ENCODE results near the gene ABCB11. TPM values are rescaled to one million over a fixed set of nuclear protein-coding genes. Genes with fewer than 3 reads are reported as not detected.

Gene ABCB11
- total RNA-seq, 1 experiment from 2014 or later, result 0.12 TPM

- H3K27ac ChIP-seq (ENCODE audit: low read depth, low read length), result no peak overlapping the region
These were observed 52.7 kb downstream of the ABCB11 start for GRCh38 chr2:168978461-168978861.

GRCh38 chr2:168977608-168978007 is 53.5 kb downstream of the ABCB11 start:
- Histone ChIP-seq H4K20me1 (ENCODE audit: insufficient read depth) (no peaks in the 10 kb centered on the region), H3K79me2 (ENCODE audit: insufficient read depth, low read length) (no peaks in the 10 kb centered on the region), H3K27ac (ENCODE audit: low read depth, low read length) (no peak overlapping the region), H3K27me3 (ENCODE audit: insufficient read depth, low read length) (no peaks in the 10 kb centered on the region), H3K4me3 (replicated peaks in 1 of 2; ENCODE audit: low read depth in 1 of 2, low read length in 2 of 2) (no peak overlapping the region), H3K4me1 (ENCODE audit: control insufficient read depth in 1 of 2, insufficient read depth in 2 of 2, low read length in 2 of 2) (0 out of 4 replicates have a peak, but pooled peaks cover 0 to 4% of the 10 kb centered on the region in 2 experiments), H3K36me3 (ENCODE audit: control insufficient read depth in 1 of 2, insufficient read depth in 2 of 2, low read length in 2 of 2) (no peaks in the 10 kb centered on the region), H3K9ac (ENCODE audit: low read length) (no peak overlapping the region), H3K9me3 (ENCODE audit: control insufficient read depth in 1 of 2, insufficient read depth in 1 of 2, low read depth in 1 of 2, low read length in 2 of 2) (no peaks in the 10 kb centered on the region), H3K4me2 (ENCODE audit: low read length) (no peak overlapping the region), H2AFZ (ENCODE audit: low read depth, low read length, poor library complexity, severe bottlenecking) (no peak overlapping the region), H3K9me2 (ENCODE audit: insufficient read depth) (no peaks in the 10 kb centered on the region)
- TF ChIP-seq ZFX (IDR thresholded peaks at IDR 0.05) (no peak), JUND (IDR thresholded peaks at IDR 0.05) (no peak), ATF3 (IDR thresholded peaks at IDR 0.05) (no peak), EZH2 (IDR thresholded peaks at IDR 0.05) (no peak), RAD21 (IDR thresholded peaks at IDR 0.05; ENCODE audit: low read depth) (no peak), EGR1 (IDR thresholded peaks at IDR 0.05; ENCODE audit: low read depth) (no peak), POLR2A (IDR thresholded peaks at IDR 0.05; ENCODE audit: borderline replicate concordance, extremely low read depth, insufficient read depth, insufficient read length) (no peak), MAX (IDR thresholded peaks at IDR 0.05) (no peak), YY1 (IDR thresholded peaks at IDR 0.05; ENCODE audit: extremely low read depth, insufficient replicate concordance, low read depth, low read length) (no peak), REST (IDR thresholded peaks at IDR 0.05; ENCODE audit: low read depth) (no peak), CBX3 (IDR thresholded peaks at IDR 0.05; ENCODE audit: low read depth) (no peak), ZNF274 (IDR thresholded peaks at IDR 0.05; ENCODE audit: low read depth, low read length) (no peak), CEBPB (IDR thresholded peaks at IDR 0.05; ENCODE audit: low read depth) (no peak), ELF1 (IDR thresholded peaks at IDR 0.05; ENCODE audit: borderline replicate concordance, low read depth) (no peak)
- intact Hi-C loops (cut with micrococcal nuclease), result no loop called here
- RAD21 ChIA-PET (ENCODE audit: low non-redundant PET in 1 of 2, low total read pairs in 2 of 2, uncharacterized antibody in 2 of 2, unreplicated experiment in 2 of 2), result no interaction called here
- CTCF ChIA-PET, result no interaction called here
- BruUV-seq (replicated peaks), result no TSS peak
- no peak for DNase-seq (ENCODE audit: low read depth, low spot score)
- POLR2A ChIA-PET, result no interaction called here
- ATAC-seq, result no peak

More at GRCh38 chr2:168978461-168978861, 52.7 kb downstream of the ABCB11 start:
- TF ChIP-seq POLR2A (IDR thresholded peaks at IDR 0.05; ENCODE audit: borderline replicate concordance, extremely low read depth, insufficient read depth, insufficient read length) (no peak), ZNF274 (IDR thresholded peaks at IDR 0.05; ENCODE audit: low read depth, low read length) (no peak), CEBPB (IDR thresholded peaks at IDR 0.05; ENCODE audit: low read depth) (no peak)
- intact Hi-C loops (cut with micrococcal nuclease), result no loop called here
- ATAC-seq (peak; percentile 36; the same call in 1 of the 2 replicates), DNase-seq (ENCODE audit: low read depth, low spot score) (no peak)
- Histone ChIP-seq H3K9ac (ENCODE audit: low read length) (no peak overlapping the region), H4K20me1 (ENCODE audit: insufficient read depth) (no peaks in the 10 kb centered on the region), H3K9me3 (ENCODE audit: control insufficient read depth in 1 of 2, insufficient read depth in 1 of 2, low read depth in 1 of 2, low read length in 2 of 2) (no peaks in the 10 kb centered on the region), H3K4me1 (ENCODE audit: control insufficient read depth in 1 of 2, insufficient read depth in 2 of 2, low read length in 2 of 2) (0 out of 4 replicates have a peak, but pooled peaks cover 0 to 4% of the 10 kb centered on the region in 2 experiments), H3K4me3 (replicated peaks in 1 of 2; ENCODE audit: low read depth in 1 of 2, low read length in 2 of 2) (no peak overlapping the region), H3K4me2 (ENCODE audit: low read length) (no peak overlapping the region), H2AFZ (ENCODE audit: low read depth, low read length, poor library complexity, severe bottlenecking) (no peak overlapping the region), H3K9me2 (ENCODE audit: insufficient read depth) (no peaks in the 10 kb centered on the region), H3K36me3 (ENCODE audit: control insufficient read depth in 1 of 2, insufficient read depth in 2 of 2, low read length in 2 of 2) (no peaks in the 10 kb centered on the region), H3K27me3 (ENCODE audit: insufficient read depth, low read length) (no peaks in the 10 kb centered on the region), H3K79me2 (ENCODE audit: insufficient read depth, low read length) (no peaks in the 10 kb centered on the region)
- ChIA-PET CTCF (no interaction called here), RAD21 (ENCODE audit: low non-redundant PET in 1 of 2, low total read pairs in 2 of 2, uncharacterized antibody in 2 of 2, unreplicated experiment in 2 of 2) (no interaction called here), POLR2A (no interaction called here)
- BruUV-seq (replicated peaks), result no TSS peak

Measured in HCT116 (cell line).